Measurements from ENCODE around the gene CRIM1.

Gene CRIM1

GRCh38 chr2:36453652-36454051 lies 98.1 kb downstream of the CRIM1 start:
- no peak for DNase-seq

- DNase-seq, result no peak
These were observed 99.4 kb downstream of the CRIM1 start for GRCh38 chr2:36455011-36455410.

DNA sequence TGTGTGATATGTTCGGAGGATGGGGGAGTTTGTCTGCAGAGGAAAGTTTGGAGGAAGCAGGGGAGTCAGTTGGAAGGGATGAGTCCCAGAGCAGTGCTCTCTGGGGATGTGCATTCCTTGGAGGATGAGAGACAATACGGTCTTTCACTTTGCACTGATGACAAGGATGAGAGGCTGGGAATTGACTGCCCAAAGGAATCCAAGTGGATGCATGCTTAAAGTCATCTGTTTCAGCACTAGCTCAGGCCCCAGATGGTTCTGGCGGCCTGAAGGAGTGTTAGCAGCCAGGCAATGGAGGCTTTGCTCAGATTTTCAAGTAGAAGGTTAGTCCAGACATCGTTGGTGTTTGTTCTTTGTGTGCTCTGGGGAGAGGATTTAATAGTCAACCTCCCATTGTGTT lies 100.2 kb downstream of the CRIM1 start:
- DNase-seq, result no peak

GRCh38 chr2:36456227-36457175 lies 100.9 kb downstream of the CRIM1 start:
- peak in 13 of 56 donors; percentile 4 to 48 (median 20) for DNase-seq

DNA sequence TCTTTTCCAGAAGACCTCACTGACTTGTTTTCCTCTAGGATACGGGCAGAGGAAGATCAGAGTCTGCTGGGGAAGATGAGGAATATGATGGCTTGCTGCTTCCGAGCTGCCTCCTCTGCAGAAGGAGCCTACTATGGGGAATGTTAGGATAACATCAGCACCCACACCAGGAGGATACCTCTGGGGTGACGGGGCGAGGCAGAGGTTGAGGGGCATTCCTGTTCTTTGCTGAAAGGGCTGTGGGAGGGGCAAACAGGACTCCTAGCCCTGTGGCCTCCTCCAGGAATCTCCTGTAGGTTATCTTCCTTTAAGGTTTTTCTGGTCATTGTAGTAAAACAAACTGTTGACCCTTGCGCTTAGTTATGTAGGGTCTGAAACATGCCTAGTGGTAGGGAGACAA lies 102.5 kb downstream of the CRIM1 start:
- no peak for DNase-seq

DNA sequence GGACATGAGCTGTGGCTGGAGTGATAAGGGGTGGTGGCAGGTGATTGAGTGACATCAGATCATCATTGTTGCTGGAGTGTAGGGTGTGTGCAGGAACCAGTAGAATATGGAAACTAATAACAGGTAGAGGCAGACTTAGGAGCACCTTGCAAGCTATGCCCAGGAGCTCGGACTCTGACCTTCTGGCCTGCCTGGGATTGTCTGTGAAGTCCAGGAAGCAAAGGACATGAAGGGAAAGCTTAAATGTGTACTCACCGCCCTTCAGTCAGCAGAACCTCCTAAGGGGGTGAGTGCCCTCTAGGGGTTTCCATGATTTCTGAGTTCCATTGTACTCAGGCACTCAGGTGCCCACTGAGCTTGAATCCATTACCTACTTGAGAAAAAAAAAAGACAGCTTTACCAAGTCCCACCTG lies 104.2 kb downstream of the CRIM1 start:
- peak in 6 of 56 donors; percentile 8 to 20 (median 12) for DNase-seq

DNA sequence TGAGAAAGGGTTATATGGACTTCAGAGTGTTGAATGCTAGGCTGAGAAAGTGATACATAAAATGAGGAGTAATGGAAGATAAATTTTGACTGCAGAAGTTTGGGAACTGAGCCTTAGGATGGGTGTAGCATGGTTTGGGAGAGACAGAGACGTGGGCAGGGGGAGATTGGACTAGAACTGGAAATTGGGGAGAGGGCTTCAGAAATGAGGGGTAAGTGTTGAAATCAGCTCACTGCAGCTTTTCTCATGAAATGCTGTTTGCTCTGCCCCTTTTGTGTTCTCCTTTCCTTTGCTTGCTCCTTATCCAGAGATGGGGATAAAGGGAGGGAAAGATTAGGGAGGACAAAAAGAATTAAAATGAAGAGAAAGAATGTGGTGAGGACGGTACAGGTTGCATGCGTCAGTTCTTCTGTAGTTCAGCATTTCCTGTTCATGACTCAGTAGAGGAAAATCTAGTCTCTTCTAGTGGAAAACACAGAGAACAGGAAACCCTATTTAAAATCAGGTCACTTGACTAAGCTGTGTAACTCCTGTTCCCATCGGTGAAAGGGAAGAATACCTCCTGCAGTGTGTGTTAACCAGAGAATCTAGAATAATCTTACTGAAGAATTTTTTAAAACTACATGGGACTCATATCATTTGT lies 105.6 kb downstream of the CRIM1 start:
- DNase-seq, result no peak

DNA sequence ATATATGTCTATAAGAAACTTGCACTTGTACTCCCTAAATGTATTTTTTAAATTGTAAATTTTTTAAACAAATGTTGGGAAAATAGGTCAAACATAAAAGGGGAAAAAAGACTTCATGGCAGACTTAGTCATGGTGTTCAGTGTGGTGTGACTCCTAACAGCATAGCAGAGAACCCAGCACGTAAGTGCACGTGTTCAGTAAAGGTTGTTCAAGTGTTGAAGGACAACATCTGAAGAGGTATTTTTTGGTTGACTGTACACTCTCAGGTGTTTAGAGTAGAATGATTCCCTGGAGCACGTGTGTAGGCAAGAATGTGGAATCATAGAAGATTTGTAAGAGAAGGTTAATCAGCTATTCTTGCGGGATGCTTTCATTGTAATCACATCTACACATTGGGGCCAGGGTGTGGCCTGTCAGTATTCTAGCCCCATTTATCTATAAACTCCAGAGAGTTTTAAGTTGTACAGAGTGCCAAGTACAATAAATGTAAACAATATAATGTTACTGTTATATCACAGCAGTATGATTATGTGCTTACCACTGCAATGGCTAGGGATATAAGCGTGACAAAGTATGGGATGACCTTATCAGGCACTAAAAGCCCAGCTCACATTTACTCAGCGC lies 106.8 kb downstream of the CRIM1 start:
- DNase-seq, result no peak

DNA sequence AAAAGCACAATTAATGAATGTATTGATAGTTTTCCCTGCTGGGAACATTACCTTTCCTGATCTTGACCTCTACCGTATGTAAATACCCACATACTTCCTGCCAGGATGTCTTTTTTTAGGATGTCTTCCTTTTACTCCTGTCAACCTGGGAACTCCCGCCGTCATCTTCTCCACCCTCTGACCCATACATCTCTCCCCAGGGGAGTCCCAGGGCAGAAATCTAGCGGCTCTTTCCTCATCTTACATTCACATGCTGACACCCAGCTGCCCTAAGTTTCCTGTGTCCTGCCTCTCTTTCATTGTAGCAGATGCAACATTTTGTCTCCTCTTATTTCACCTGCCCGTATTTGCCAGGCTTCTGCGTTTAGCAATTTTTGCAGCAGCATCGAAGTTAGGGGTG lies 107.8 kb downstream of the CRIM1 start:
- no peak for DNase-seq

DNA sequence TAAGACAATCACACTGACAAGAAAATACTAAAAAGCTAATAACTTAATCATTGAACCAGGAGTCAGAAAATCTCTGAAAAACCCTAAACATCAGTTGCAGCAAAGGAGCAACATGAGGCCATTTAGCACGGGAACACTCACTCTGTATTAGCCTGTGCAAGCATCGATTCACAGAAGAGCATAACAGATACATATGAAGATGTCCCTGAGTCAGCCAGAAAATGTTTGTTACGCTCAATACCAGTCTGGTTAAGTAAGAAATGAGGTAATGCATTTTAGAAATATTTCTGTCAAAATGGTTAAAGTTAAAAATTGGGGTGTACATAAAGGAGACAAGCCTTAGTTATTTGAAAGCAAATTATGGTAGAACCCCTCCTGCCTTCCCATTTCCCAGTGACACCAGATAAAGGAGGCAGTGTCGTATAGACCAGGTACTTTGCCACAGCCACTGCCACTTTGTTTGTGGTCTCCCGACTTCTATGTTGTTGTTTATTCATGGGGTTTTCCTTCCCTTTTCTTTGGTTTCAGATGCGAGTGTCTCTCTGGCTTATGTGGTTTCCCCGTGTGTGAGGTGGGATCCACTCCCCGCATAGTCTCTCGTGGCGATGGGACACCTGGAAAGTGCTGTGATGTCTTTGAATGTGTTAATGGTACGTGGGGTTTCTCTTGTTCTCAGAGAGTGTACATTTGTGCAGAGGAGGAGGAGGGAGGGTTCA lies 108.6 kb downstream of the CRIM1 start:
- DNase-seq, result no peak

DNA sequence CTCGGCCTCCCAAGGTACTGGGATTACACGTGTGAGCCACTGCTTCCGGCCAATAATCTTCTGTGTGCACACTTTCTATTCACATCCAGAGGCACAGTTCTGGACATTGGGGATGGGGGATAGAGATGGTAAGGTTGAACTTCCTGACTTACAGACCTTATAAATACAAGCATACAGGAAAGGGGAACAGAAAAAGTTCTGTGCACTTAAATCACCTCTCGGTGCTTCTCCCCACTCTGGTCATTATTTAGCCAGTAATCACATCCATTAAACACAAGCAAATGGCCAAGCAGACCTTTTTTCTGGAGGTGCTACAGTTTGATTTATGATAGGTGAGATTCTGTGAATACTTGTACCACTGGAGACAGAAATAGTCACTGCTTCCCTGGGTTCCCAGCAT lies 110.6 kb downstream of the CRIM1 start:
- DNase-seq, result no peak

DNA sequence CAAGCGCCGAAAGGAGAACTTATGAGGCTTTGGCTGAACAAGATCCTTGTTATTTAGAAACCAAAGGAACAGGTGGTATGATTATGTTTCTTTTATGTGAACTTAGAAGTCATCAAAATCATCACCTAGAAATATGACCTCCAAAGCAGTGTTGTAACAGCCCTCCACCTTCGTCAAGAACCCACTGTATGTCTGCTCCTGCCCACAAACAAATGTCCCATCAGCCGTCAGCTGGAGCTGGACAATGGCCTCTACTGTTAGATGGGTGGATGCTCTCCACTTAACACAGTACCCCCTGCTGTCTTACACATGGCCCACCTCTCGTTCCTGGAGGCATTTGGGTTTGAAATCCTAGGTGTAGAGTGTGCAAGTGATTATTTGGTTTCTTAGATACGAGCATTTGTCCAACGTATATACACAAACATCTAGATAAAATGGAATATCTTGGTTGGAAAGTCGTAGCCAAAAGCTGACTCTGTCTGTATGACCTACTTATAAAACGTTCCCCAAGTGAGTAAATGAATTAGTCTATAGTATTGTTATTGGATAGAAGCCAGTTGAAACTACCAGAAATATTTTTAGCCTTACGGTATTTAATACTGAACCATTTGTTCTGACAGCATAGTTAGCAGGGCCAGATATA lies 113.0 kb downstream of the CRIM1 start:
- no peak for DNase-seq

- DNase-seq, result no peak
These were observed 113.5 kb downstream of the CRIM1 start for GRCh38 chr2:36469106-36469477.

DNA sequence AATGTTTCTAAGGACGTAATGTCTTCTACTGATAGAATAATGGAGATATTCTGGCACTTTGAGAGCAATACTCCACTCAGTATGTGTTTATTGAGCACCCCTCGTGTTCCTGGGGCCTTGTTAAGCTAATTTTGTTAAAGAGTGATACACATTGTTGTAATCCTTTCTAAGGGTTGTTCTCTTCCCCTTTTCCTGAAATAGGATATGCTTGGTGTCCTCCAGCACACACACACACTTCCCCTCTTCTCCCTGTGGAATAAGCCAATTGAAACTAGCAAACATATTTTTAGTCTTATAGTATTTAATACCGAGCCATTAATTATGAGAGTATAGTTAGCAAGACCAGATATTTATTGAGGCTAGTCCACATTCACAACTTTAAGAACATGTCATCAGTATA lies 114.1 kb downstream of the CRIM1 start:
- no peak for DNase-seq

DNA sequence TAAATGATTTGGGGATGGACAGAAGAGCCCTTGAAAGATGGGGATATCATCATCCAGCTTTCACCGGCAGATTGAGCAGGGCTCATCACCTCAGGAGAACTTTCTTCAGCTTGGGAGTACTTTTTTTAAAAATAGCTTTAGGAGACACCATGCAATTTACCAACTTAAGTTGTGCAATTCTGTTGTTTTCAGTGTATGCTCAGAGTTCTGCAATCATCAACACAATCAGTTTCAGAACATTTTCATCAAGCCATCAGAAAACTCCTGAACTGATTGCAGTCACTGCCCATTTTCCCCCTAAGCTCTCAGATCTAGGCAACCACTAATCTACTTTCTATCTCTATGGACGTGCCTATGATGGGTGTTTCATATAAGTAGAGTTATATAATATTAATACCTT lies 117.7 kb downstream of the CRIM1 start:
- no peak for DNase-seq

DNA sequence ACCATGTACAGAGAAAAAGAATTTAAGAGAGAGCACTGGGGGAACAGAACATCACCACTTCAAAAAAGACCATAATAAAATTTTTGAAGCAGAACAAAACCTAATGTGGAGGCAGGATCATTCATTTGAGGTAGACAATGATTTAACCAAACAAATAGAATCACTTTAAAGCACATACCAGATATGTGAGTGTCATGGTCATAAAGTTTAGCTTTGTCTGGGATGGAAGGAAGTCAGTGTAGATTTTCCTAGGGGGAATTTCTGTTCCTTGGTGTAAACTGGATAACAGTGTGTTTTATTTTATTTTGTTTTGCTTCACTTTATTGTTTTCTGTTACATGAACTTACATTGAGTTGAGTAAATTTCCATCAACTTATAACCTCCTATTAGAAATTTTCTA lies 120.8 kb downstream of the CRIM1 start:
- no peak for DNase-seq

GRCh38 chr2:36477315-36477714 lies 121.7 kb downstream of the CRIM1 start:
- no peak for DNase-seq

GRCh38 chr2:36477746-36478145 lies 122.2 kb downstream of the CRIM1 start:
- DNase-seq, result no peak

- DNase-seq, result no peak
These were observed 122.8 kb downstream of the CRIM1 start for GRCh38 chr2:36478332-36478738.

DNA sequence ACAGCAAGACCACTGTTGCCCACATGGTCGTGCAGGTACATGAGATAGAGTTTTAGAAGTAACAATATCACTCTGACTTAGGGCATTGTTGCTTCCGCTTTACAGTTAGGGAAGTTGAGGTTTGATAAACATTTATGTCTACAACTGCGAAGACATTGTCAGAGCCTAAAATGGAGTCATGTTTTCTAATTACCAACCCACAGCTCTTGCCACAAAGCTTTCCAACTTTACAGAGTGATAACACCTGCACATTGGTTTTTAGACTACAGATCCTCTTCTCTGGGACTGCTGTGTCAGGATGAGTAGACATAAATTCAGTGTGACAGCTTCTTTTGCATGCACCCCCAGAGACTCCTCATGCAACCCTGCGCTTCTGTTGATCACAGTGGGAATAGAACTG lies 123.4 kb downstream of the CRIM1 start:
- DNase-seq, result no peak

DNA sequence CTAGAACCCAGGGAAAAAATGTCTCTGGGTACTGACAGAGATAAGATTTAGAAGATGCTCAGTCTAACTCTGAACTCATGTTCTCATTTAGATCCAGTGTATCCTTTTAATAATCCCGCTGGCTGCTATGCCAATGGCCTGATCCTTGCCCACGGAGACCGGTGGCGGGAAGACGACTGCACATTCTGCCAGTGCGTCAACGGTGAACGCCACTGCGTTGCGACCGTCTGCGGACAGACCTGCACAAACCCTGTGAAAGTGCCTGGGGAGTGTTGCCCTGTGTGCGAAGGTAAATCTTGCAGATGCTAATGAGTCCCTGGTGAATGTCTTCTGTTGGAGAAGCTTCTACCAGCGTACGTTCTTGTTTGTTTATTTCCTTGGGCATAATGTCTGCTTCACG lies 123.8 kb downstream of the CRIM1 start:
- no peak for DNase-seq
